AG04450 (cell line): ENCODE data around the gene KHDC4. TPM values are rescaled to one million over a fixed set of nuclear protein-coding genes. Genes with fewer than 3 reads are reported as not detected.

ENCODE experiments used
- CTCF ChIA-PET: fragments of 300-600, 350-600 bp; formaldehyde crosslinking; extraction: SDS; loops from one replicate; lab custom pipeline; 2022; ENCODE audit warnings: antibody characterized with exemption, inconsistent platforms; lab: Charles Lee
- POLR2A ChIA-PET: fragments of 350-600 bp; formaldehyde crosslinking; extraction: SDS; loops from one replicate; lab custom pipeline; 2021; ENCODE audit warnings: antibody characterized with exemption, inconsistent platforms; lab: Yijun Ruan, JAX
- DNase-seq: peaks from one replicate; pipeline ENCODE4 v3.0.0-alpha.2; 2011; ENCODE audit warnings: low read depth, low spot score
- H3K27ac ChIP-seq: one replicate; pipeline ENCODE4 v1.5.1; 2012; ENCODE audit warnings: low read depth, low read length, control low read depth
- H3K27me3 ChIP-seq: one replicate; pipeline ENCODE4 v1.6.0; 2012; ENCODE audit warnings: low read length; ENCODE audit not compliant: control insufficient read depth, insufficient read depth
- H3K4me3 ChIP-seq: 2 replicates; pipeline ENCODE4 v1.5.1; 2011; ENCODE audit warnings: mild to moderate bottlenecking, low read depth, low read length, control low read depth
- H3K9me3 ChIP-seq: 2 replicates; pipeline ENCODE4 v1.5.1; 2012; ENCODE audit warnings: low read length; ENCODE audit not compliant: control insufficient read depth, insufficient read depth
- polyA plus RNA-seq: library from polyadenylated mRNA; depleted of rRNA; stranded (reverse); fragments of >200 nt; gene quantifications from 2 replicates; pipeline ENCODE4 v1.2.3, GENCODE V29; 2011
- TF ChIP-seq, protein P1 (sequence below): IDR thresholded peaks from 2 replicates; pipeline ENCODE4 v1.5.1; 2011; ENCODE audit warnings: low read depth, low read length, control low read depth, inconsistent platforms

KHDC4 gene
- polyA plus RNA-seq, 1 experiment = 39.0 TPM

- no peak for DNase-seq
- Histone ChIP-seq H3K27ac (peak overlapping the region; percentile 52), H3K4me3 (no peak overlapping the region), H3K9me3 (no peaks in the 10 kb centered on the region; the same call in 1 of the 2 replicates), H3K27me3 (no peaks in the 10 kb centered on the region)
- ChIA-PET POLR2A (interaction anchor here (0.6 kb wide), 1 partner anchor 40 kb away, joined by 3 read pairs; no protein-coding TSS in a partner anchor), CTCF (interaction anchor here (0.5 to 1.4 kb wide), 2 partner anchors 9 to 38 kb away, joined by 3 to 4 read pairs; no protein-coding TSS in a partner anchor)
- TF ChIP-seq, protein P1, sequence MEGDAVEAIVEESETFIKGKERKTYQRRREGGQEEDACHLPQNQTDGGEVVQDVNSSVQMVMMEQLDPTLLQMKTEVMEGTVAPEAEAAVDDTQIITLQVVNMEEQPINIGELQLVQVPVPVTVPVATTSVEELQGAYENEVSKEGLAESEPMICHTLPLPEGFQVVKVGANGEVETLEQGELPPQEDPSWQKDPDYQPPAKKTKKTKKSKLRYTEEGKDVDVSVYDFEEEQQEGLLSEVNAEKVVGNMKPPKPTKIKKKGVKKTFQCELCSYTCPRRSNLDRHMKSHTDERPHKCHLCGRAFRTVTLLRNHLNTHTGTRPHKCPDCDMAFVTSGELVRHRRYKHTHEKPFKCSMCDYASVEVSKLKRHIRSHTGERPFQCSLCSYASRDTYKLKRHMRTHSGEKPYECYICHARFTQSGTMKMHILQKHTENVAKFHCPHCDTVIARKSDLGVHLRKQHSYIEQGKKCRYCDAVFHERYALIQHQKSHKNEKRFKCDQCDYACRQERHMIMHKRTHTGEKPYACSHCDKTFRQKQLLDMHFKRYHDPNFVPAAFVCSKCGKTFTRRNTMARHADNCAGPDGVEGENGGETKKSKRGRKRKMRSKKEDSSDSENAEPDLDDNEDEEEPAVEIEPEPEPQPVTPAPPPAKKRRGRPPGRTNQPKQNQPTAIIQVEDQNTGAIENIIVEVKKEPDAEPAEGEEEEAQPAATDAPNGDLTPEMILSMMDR = no peak
Measured at GRCh38 chr1:155951753-155952504, 17.7 kb upstream of the KHDC4 start.

GRCh38 chr1:155950829-155951228 is 16.6 kb upstream of the KHDC4 start:
- no peak overlapping the region for H3K27ac ChIP-seq
- no peaks in the 10 kb centered on the region; the same call in 1 of the 2 replicates for H3K9me3 ChIP-seq
- CTCF ChIA-PET = interaction anchor here (1.4 kb wide), 1 partner anchor 39 kb away, joined by 3 read pairs; no protein-coding TSS in a partner anchor
- H3K4me3 ChIP-seq = no peak overlapping the region
- POLR2A ChIA-PET = no interaction called here
- TF ChIP-seq, protein P1 = no peak
- no peak for DNase-seq
- H3K27me3 ChIP-seq = no peaks in the 10 kb centered on the region

DNA sequence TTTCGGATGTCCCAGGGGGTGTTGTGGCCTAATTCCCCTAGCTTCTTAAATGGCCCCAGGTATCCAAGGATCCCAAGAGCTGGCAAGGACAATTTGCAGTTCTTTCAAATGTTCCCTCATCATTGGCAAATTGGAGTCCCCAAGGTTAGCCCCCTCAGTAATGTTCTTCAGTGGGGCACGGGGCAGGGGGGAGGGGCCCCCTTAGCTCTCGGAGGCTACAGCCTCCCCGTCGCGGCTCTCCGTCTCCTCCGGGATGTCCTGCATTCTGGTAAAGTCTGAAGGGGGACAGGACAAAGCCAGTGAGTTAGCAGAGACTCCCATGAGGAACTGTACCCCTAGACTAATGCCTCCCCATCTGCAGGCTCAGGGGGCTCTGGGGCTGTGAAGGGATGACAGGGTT is 13.5 kb upstream of the KHDC4 start:
- POLR2A ChIA-PET = no interaction called here
- TF ChIP-seq, protein P1 = no peak
- no peaks in the 10 kb centered on the region for H3K27me3 ChIP-seq
- H3K4me3 ChIP-seq = no peak overlapping the region
- H3K9me3 ChIP-seq = no peaks in the 10 kb centered on the region; the same call in 1 of the 2 replicates
- no peak overlapping the region for H3K27ac ChIP-seq
- CTCF ChIA-PET = no interaction called here
- no peak for DNase-seq

DNA sequence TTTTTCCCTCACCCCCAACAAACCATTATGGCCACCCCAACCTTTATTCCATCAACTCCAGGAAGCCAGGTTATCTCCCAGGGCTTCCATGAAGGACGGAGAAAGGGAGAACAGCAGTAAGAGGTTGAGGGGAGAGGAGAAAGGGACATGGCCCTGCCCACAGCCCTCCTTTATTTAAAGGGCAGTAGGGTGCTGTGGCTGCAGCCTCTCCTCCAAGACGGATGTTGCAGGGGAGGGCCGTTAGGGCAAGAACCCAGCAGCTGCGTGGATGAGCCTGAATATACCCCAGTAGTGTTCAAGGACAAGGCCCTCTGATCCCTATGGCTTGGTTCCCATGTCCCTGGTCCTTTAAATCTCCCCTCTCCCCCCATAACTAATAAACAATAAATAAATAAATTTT is 13.1 kb upstream of the KHDC4 start:
- Histone ChIP-seq H3K27ac (no peak overlapping the region), H3K9me3 (no peaks in the 10 kb centered on the region; the same call in 1 of the 2 replicates), H3K27me3 (no peaks in the 10 kb centered on the region), H3K4me3 (no peak overlapping the region)
- ChIA-PET POLR2A (no interaction called here), CTCF (no interaction called here)
- DNase-seq = no peak
- TF ChIP-seq, protein P1 = no peak

DNA sequence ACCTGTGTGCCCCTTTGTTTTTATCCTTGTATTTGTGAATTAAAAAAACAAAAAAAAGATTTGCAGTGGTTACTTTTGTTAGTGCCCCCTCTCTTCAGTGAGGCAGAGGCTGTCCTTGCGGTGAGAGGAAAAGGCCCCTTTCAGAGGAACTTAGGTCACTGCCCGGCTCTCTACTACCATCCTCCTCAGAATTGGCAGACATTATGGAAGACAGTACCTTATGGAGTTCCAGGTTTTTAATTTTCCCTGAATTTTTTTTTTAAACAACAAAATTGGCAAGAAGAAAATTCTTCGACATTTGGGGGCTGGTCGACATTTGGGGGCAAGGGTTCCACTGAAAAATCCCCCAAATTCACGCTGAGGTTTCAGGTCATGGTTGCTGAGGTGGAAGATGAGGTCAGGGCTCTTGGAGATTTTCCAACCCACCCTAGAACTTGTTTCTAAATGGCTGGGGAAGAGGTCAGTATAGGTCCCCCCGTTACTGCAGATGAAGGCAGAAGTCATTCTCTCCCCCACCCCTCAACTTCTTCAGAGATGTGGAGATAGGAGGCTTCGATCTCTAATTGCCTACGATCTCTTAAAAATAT is 12.5 kb upstream of the KHDC4 start:
- no peaks in the 10 kb centered on the region for H3K27me3 ChIP-seq
- DNase-seq = no peak
- POLR2A ChIA-PET = interaction anchor here (0.7 kb wide), 1 partner anchor 38 kb away, joined by 3 read pairs; no protein-coding TSS in a partner anchor
- H3K9me3 ChIP-seq = no peaks in the 10 kb centered on the region; the same call in 1 of the 2 replicates
- no peak overlapping the region for H3K4me3 ChIP-seq
- TF ChIP-seq, protein P1 = no peak
- CTCF ChIA-PET = no interaction called here
- H3K27ac ChIP-seq = no peak overlapping the region
